Measurements from ENCODE around the gene FBXW2. TPM values are rescaled to one million over a fixed set of nuclear protein-coding genes. Genes with fewer than 3 reads are reported as not detected.

FBXW2 gene
- polyA plus RNA-seq, 1 experiment, result 69.0 TPM

DNA sequence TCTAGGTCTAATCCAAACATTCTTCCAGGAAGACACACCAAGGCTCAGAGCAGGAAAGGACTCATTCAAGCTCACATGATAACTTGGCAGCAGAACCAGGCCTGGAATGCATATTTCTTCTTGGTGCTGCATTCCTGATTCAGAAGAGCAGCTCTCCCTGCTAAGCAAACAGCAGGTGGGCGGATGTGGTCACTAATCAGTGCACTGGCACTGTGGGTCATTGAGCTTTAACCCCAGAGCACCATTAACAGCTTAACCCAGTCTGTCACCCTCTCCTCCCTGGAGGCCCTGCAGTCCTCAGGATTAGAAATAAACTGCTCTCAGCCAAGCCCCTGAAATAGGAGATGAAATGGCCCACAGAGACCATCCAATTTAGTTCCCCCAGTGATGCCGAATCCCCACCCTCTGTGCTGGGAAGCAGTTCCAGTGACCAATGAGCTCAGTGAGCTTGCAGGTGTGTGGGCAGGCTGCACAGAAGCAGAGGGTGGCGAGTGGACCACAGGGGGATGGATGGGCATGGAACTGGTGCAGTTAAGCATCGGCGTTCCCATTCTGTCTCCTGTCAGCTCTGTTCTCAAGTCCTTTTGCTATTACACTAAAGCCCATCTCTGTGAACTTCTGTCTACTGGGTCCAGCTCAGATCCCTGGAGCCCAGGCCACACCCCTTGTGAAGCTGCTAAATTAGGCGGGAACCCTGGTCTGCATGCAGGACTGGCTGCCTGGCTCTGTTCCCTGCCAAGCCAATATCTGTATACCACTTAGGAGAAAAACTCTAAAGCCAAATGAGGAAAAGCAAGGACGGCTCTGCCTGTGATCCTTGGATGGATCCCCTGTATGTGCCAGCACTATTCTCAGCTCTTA is 62.3 kb downstream of the FBXW2 start:
- Histone ChIP-seq H3K4me3 (ENCODE audit: low read depth, low read length) (no peak overlapping the region), H3K9me3 (ENCODE audit: control insufficient read depth, insufficient read depth, low read length) (no peaks in the 10 kb centered on the region), H3K27me3 (ENCODE audit: control insufficient read depth, insufficient read depth, low read length) (no peaks in the 10 kb centered on the region), H3K27ac (ENCODE audit: low read depth, low read length) (peak overlapping the region; percentile 69)
- ChIA-PET CTCF (interaction anchor here (0.8 to 3.6 kb wide), 5 partner anchors 10 to 329 kb away, joined by 4 to 18 read pairs (median 5); no protein-coding TSS in a partner anchor), POLR2A (interaction anchor here (0.5 to 2.6 kb wide), 11 partner anchors 12 to 717 kb away, joined by 3 to 31 read pairs (median 4); partner anchors contain the start of genes FBXW2 and MEGF9)
- DNase-seq (ENCODE audit: low read depth, low spot score), result peak; percentile 91
- TF ChIP-seq, protein P1, sequence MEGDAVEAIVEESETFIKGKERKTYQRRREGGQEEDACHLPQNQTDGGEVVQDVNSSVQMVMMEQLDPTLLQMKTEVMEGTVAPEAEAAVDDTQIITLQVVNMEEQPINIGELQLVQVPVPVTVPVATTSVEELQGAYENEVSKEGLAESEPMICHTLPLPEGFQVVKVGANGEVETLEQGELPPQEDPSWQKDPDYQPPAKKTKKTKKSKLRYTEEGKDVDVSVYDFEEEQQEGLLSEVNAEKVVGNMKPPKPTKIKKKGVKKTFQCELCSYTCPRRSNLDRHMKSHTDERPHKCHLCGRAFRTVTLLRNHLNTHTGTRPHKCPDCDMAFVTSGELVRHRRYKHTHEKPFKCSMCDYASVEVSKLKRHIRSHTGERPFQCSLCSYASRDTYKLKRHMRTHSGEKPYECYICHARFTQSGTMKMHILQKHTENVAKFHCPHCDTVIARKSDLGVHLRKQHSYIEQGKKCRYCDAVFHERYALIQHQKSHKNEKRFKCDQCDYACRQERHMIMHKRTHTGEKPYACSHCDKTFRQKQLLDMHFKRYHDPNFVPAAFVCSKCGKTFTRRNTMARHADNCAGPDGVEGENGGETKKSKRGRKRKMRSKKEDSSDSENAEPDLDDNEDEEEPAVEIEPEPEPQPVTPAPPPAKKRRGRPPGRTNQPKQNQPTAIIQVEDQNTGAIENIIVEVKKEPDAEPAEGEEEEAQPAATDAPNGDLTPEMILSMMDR (IDR thresholded peaks at IDR 0.05; ENCODE audit: low read depth, low read length), result no peak

DNA sequence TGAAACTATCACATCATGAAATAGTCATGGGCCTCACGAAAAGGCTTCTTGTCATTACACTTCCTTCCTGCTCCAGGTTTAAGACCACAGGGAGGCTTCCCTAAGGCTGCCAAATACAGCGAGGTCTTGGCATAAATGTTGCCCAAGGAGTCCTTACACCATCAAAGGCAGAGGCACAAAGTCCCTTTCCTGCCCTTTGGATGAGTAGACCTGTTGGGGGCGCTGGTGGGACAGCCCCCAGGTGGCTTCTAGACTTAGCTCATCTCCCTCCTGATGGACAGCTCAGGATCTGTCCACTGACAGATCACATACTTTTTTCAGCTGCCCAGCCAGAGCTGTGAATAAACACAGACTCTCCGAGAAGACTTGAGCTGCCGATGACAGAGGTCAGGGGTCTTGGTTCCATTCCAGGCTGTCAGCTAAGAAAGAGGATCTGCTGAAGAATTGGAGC is 63.4 kb downstream of the FBXW2 start:
- no peaks in the 10 kb centered on the region for H3K9me3 ChIP-seq (ENCODE audit: control insufficient read depth, insufficient read depth, low read length)
- TF ChIP-seq, protein P1 (IDR thresholded peaks at IDR 0.05; ENCODE audit: low read depth, low read length), result peak; percentile 32; the same call in 1 of the 2 replicates
- peak overlapping the region; percentile 42 for H3K27ac ChIP-seq (ENCODE audit: low read depth, low read length)
- DNase-seq (ENCODE audit: low read depth, low spot score), result no peak
- ChIA-PET CTCF (interaction anchor here (1.2 to 3.6 kb wide), 3 partner anchors 26 to 330 kb away, joined by 5 to 18 read pairs (median 17); no protein-coding TSS in a partner anchor), POLR2A (interaction anchor here (1.0 to 2.6 kb wide), 5 partner anchors 10 to 718 kb away, joined by 3 to 31 read pairs (median 4); partner anchors contain the start of genes FBXW2 and MEGF9)
- no peak overlapping the region for H3K4me3 ChIP-seq (ENCODE audit: low read depth, low read length)
- H3K27me3 ChIP-seq (ENCODE audit: control insufficient read depth, insufficient read depth, low read length), result no peaks in the 10 kb centered on the region

DNA sequence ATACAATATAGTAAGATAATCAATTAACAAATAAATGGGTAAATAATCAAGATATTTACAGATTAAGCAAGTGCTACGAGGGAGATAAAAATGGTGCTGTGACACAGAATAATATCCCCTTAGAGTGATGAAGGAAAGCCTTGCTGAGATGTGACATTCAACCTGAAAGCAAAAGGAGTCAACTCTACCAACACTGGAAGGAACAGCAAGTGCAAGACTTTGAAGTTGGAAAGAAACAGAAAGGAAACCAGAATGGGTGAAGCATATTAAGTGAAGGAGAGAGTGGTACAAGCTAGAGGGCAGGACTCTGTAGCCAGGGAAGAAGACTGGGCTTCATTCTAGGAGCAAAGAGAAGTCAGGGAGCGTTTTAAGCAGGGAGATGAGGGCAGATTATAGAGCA is 66.7 kb downstream of the FBXW2 start:
- no peaks in the 10 kb centered on the region for H3K9me3 ChIP-seq (ENCODE audit: control insufficient read depth, insufficient read depth, low read length)
- ChIA-PET CTCF (no interaction called here), POLR2A (no interaction called here)
- no peaks in the 10 kb centered on the region for H3K27me3 ChIP-seq (ENCODE audit: control insufficient read depth, insufficient read depth, low read length)
- TF ChIP-seq, protein P1 (IDR thresholded peaks at IDR 0.05; ENCODE audit: low read depth, low read length), result no peak
- H3K27ac ChIP-seq (ENCODE audit: low read depth, low read length), result no peak overlapping the region
- DNase-seq (ENCODE audit: low read depth, low spot score), result no peak
- no peak overlapping the region for H3K4me3 ChIP-seq (ENCODE audit: low read depth, low read length)

DNA sequence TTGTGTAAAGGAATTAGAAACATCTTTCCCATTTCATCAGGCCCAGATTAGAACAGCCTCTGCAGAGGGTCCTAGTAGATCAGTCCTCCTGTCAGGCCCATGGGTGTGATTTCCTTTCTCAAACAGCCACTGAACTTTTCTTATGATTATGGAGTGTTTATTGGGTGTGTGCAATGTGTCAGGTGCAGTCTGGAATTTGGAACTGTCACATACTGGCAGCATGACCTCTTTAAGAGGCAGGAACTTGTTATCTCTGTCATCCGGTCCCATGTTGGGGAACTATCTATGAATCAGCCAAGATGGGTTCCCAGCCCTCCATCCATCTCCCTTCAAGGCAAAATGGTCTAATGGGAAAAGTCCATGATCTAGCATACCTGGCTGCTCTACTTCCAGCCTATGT is 67.3 kb downstream of the FBXW2 start:
- POLR2A ChIA-PET, result no interaction called here
- H3K27ac ChIP-seq (ENCODE audit: low read depth, low read length), result no peak overlapping the region
- H3K9me3 ChIP-seq (ENCODE audit: control insufficient read depth, insufficient read depth, low read length), result no peaks in the 10 kb centered on the region
- no peak overlapping the region for H3K4me3 ChIP-seq (ENCODE audit: low read depth, low read length)
- DNase-seq (ENCODE audit: low read depth, low spot score), result no peak
- CTCF ChIA-PET, result no interaction called here
- no peaks in the 10 kb centered on the region for H3K27me3 ChIP-seq (ENCODE audit: control insufficient read depth, insufficient read depth, low read length)
- TF ChIP-seq, protein P1 (IDR thresholded peaks at IDR 0.05; ENCODE audit: low read depth, low read length), result no peak

All from AG04450 (cell line).